ENCODE measurements around the gene SPATA13. TPM values are rescaled to one million over a fixed set of nuclear protein-coding genes. Genes with fewer than 3 reads are reported as not detected.

SPATA13 gene
- total and polyA plus RNA-seq, 2 experiments from 2014 or later = 12.4 to 19.4 TPM

DNA sequence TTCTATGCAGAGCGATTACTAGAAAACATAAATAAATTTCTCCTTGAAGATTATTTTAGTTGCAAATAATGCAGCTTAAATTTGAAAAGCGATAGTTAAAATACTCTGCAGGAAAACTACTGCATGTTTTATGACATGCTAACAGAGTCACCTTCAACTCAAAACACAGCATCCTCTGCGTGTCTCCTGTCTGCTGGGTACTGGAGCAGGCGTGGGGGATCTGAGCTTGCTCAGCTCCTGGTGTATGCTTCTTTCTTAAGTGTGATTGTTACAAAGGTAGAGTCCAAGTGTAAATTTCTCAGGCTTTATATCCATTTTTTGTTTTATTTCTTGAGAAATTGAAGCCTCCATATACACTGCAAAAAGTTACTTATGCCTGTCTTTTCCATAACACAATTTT, 15.3 kb downstream of the SPATA13 start:
- TF ChIP-seq CTCF (IDR thresholded peaks at IDR 0.05; ENCODE audit: poor library complexity) = no peak
- TF ChIP-seq EZH2 (IDR thresholded peaks at IDR 0.05; ENCODE audit: borderline replicate concordance) = no peak
- no peak for TF ChIP-seq EZH2phosphoT487 (IDR thresholded peaks at IDR 0.05; ENCODE audit: low read depth, severe bottlenecking, unreplicated experiment)
- Histone ChIP-seq H3K4me2 (peak overlapping the region; percentile 17), H3K36me3 (replicated peaks; ENCODE audit: insufficient read depth, low read depth) (no peaks in the 10 kb centered on the region), H3K9me2 (replicated peaks; ENCODE audit: insufficient read depth) (no peaks in the 10 kb centered on the region), H3K4me3 (no peak overlapping the region), H3K79me2 (peaks cover 50% of the 10 kb centered on the region), H3K9me3 (ENCODE audit: low read depth) (no peaks in the 10 kb centered on the region), H3K27ac (peak overlapping the region; percentile 16), H3K4me1 (ENCODE audit: insufficient read depth) (no peaks in the 10 kb centered on the region), H3K27me3 (no peaks in the 10 kb centered on the region), H2AFZ (no peak overlapping the region), H4K20me1 (ENCODE audit: insufficient read depth, poor library complexity, severe bottlenecking) (no peaks in the 10 kb centered on the region)
- WGBS (ENCODE audit: low lambda C conversion rate, missing lambda C conversion rate) = 82% methylated on average over 4 of the region's 4 CpGs
- DNase-seq (ENCODE audit: low spot score) = no peak

- Histone ChIP-seq H3K4me1 (ENCODE audit: insufficient read depth) (no peaks in the 10 kb centered on the region), H3K9me3 (ENCODE audit: low read depth) (no peaks in the 10 kb centered on the region), H3K4me3 (no peak overlapping the region), H3K27ac (peak overlapping the region; percentile 16), H3K79me2 (peaks cover 57% of the 10 kb centered on the region), H4K20me1 (ENCODE audit: insufficient read depth, poor library complexity, severe bottlenecking) (no peaks in the 10 kb centered on the region), H3K36me3 (replicated peaks; ENCODE audit: insufficient read depth, low read depth) (no peaks in the 10 kb centered on the region), H2AFZ (no peak overlapping the region), H3K9me2 (replicated peaks; ENCODE audit: insufficient read depth) (no peaks in the 10 kb centered on the region), H3K27me3 (no peaks in the 10 kb centered on the region), H3K4me2 (peak overlapping the region; percentile 17)
- WGBS (ENCODE audit: low lambda C conversion rate, missing lambda C conversion rate) = 91% methylated on average over 8 of the region's 8 CpGs
- TF ChIP-seq CTCF (IDR thresholded peaks at IDR 0.05; ENCODE audit: poor library complexity) (no peak), EZH2 (IDR thresholded peaks at IDR 0.05; ENCODE audit: borderline replicate concordance) (no peak), EZH2phosphoT487 (IDR thresholded peaks at IDR 0.05; ENCODE audit: low read depth, severe bottlenecking, unreplicated experiment) (no peak)
- no peak for DNase-seq (ENCODE audit: low spot score)
Observed at GRCh38 chr13:24176351-24177101, 16.0 kb downstream of the SPATA13 start.

- H3K79me2 ChIP-seq = peaks cover 51% of the 10 kb centered on the region
- no peak overlapping the region for H2AFZ ChIP-seq
- H3K27ac ChIP-seq = no peak overlapping the region
- H3K4me2 ChIP-seq = no peak overlapping the region
- TF ChIP-seq EZH2phosphoT487 (IDR thresholded peaks at IDR 0.05; ENCODE audit: low read depth, severe bottlenecking, unreplicated experiment) (no peak), EZH2 (IDR thresholded peaks at IDR 0.05; ENCODE audit: borderline replicate concordance) (no peak), CTCF (IDR thresholded peaks at IDR 0.05; ENCODE audit: poor library complexity) (no peak)
- H3K4me3 ChIP-seq = no peak overlapping the region
- WGBS (ENCODE audit: low lambda C conversion rate, missing lambda C conversion rate) = 96% methylated on average over 2 of the region's 2 CpGs
- H4K20me1 ChIP-seq (ENCODE audit: insufficient read depth, poor library complexity, severe bottlenecking) = no peaks in the 10 kb centered on the region
- peaks cover 15% of the 10 kb centered on the region for H3K4me1 ChIP-seq (ENCODE audit: insufficient read depth)
- no peaks in the 10 kb centered on the region for H3K9me2 ChIP-seq (replicated peaks; ENCODE audit: insufficient read depth)
- H3K36me3 ChIP-seq (replicated peaks; ENCODE audit: insufficient read depth, low read depth) = no peaks in the 10 kb centered on the region
- DNase-seq (ENCODE audit: low spot score) = no peak
- no peaks in the 10 kb centered on the region for H3K9me3 ChIP-seq (ENCODE audit: low read depth)
- no peaks in the 10 kb centered on the region for H3K27me3 ChIP-seq
Observed at GRCh38 chr13:24178847-24179485, 18.4 kb downstream of the SPATA13 start.
